GM23338 (cell line): ENCODE data around the gene SHB. TPM values are rescaled to one million over a fixed set of nuclear protein-coding genes. Genes with fewer than 3 reads are reported as not detected.

ENCODE experiments used
- ATAC-seq: fragments of 200-7000 bp; cut with Tn5 transposase; 3 replicates; pipeline ENCODE4 v1.9.1; 2020
- DNase-seq: peaks from one replicate; pipeline ENCODE4 v3.0.0-alpha.2; 2015; ENCODE audit warnings: low spot score
- H2AFZ ChIP-seq: fragments of 200-600 bp; sonication (generic); 2 replicates; pipeline ENCODE4 v1.8.0; 2016; ENCODE audit warnings: antibody characterized with exemption, mild to moderate bottlenecking, moderate library complexity
- H3F3A ChIP-seq: fragments of 200-600 bp; sonication (generic); replicated peaks from 2 replicates; pipeline ENCODE4 v1.8.0; 2017; ENCODE audit warnings: antibody characterized with exemption, mixed run types, low read depth
- H3K27ac ChIP-seq: fragments of 200-600 bp; sonication (generic); 2 replicates; pipeline ENCODE4 v1.6.1; 2016; ENCODE audit warnings: low read depth
- H3K27me3 ChIP-seq: fragments of 200-600 bp; sonication (generic); 2 replicates; pipeline ENCODE4 v1.8.0; 2016; ENCODE audit warnings: mild to moderate bottlenecking, mixed run types, moderate library complexity; ENCODE audit not compliant: insufficient read depth
- H3K36me3 ChIP-seq: fragments of 200-600 bp; sonication (generic); 2 replicates; pipeline ENCODE4 v1.8.0; 2016; ENCODE audit warnings: mild to moderate bottlenecking; ENCODE audit not compliant: insufficient read depth
- H3K4me1 ChIP-seq: fragments of 200-600 bp; sonication (generic); 2 replicates; pipeline ENCODE4 v1.8.0; 2016; ENCODE audit warnings: mild to moderate bottlenecking, moderate library complexity; ENCODE audit not compliant: insufficient read depth
- H3K4me2 ChIP-seq: fragments of 200-600 bp; sonication (generic); 2 replicates; pipeline ENCODE4 v1.7.1; 2017; ENCODE audit warnings: mixed run types
- H3K4me3 ChIP-seq: fragments of 200-600 bp; sonication (generic); 2 replicates; pipeline ENCODE4 v1.6.1; 2016; ENCODE audit warnings: mixed run types
- H3K79me2 ChIP-seq: fragments of 200-600 bp; sonication (generic); replicated peaks from 2 replicates; pipeline ENCODE4 v1.8.0; 2017; ENCODE audit warnings: mild to moderate bottlenecking; ENCODE audit not compliant: insufficient read depth
- H3K9me2 ChIP-seq: fragments of 200-600 bp; sonication (generic); 2 replicates; pipeline ENCODE4 v1.8.0; 2017; ENCODE audit not compliant: insufficient read depth
- H4K20me1 ChIP-seq: fragments of 200-600 bp; sonication (generic); replicated peaks from 2 replicates; pipeline ENCODE4 v1.8.0; 2017; ENCODE audit warnings: mild to moderate bottlenecking; ENCODE audit not compliant: insufficient read depth
- H3K27ac Mint-ChIP-seq: 2 replicates; pipeline ENCODE4 v1.8.0; 2020; ENCODE audit warnings: inconsistent platforms, mild to moderate bottlenecking, moderate library complexity, mixed read lengths
- H3K27me3 Mint-ChIP-seq: 3 replicates; pipeline ENCODE4 v1.8.0; 2022; ENCODE audit warnings: low read depth, mild to moderate bottlenecking, moderate library complexity, mixed read lengths, inconsistent platforms; ENCODE audit not compliant: insufficient read depth, poor library complexity
- H3K36me3 Mint-ChIP-seq: 3 replicates; pipeline ENCODE4 v1.8.0; 2021; ENCODE audit warnings: low read depth, mild to moderate bottlenecking, inconsistent platforms, moderate library complexity, mixed read lengths
- H3K4me1 Mint-ChIP-seq: 3 replicates; pipeline ENCODE4 v1.8.0; 2020; ENCODE audit warnings: mild to moderate bottlenecking, inconsistent platforms, mixed read lengths
- H3K4me3 Mint-ChIP-seq: 3 replicates; pipeline ENCODE4 v1.8.0; 2021; ENCODE audit warnings: moderate library complexity, mild to moderate bottlenecking, inconsistent platforms, mixed read lengths
- H3K9me3 Mint-ChIP-seq: 3 replicates; pipeline ENCODE4 v1.8.0; 2020; ENCODE audit warnings: moderate library complexity, mild to moderate bottlenecking, inconsistent platforms, mixed read lengths
- EZH2 ChIP-seq: fragments of 200-600 bp; sonication (generic); IDR thresholded peaks from one replicate; pipeline ENCODE4 v1.8.0; 2017; ENCODE audit warnings: antibody characterized with exemption, mild to moderate bottlenecking, low read depth; ENCODE audit not compliant: unreplicated experiment
- EZH2phosphoT487 ChIP-seq: fragments of 200-600 bp; sonication (generic); IDR thresholded peaks from one replicate; pipeline ENCODE4 v1.8.1; 2018; ENCODE audit warnings: antibody characterized with exemption; ENCODE audit not compliant: unreplicated experiment
- JUNB ChIP-seq: IDR thresholded peaks from one replicate; pipeline ENCODE4 v1.6.1; 2016; ENCODE audit warnings: antibody characterized with exemption; ENCODE audit not compliant: unreplicated experiment
- NANOG ChIP-seq: IDR thresholded peaks from 2 replicates; pipeline ENCODE4 v1.6.1; 2016; ENCODE audit warnings: antibody characterized with exemption, borderline replicate concordance
- POLR2AphosphoS5 ChIP-seq: IDR thresholded peaks from 2 replicates; pipeline ENCODE4 v1.6.1; 2016; ENCODE audit warnings: antibody characterized with exemption, low read depth
- STAT1 ChIP-seq: IDR thresholded peaks from one replicate; pipeline ENCODE4 v1.6.1; 2016; ENCODE audit warnings: antibody characterized with exemption; ENCODE audit not compliant: unreplicated experiment
- ZNF114 ChIP-seq: fragments of 250-450 bp; sonication (Bioruptor Pico); IDR thresholded peaks from 2 replicates; pipeline ENCODE4 v1.5.0; 2020; ENCODE audit warnings: mild to moderate bottlenecking, moderate library complexity
- ZNF331 ChIP-seq: fragments of 250-450 bp; sonication (Bioruptor Pico); IDR thresholded peaks from 2 replicates; pipeline ENCODE4 v1.5.0; 2020; ENCODE audit warnings: low read depth, mild to moderate bottlenecking, moderate library complexity
- polyA plus RNA-seq: library from polyadenylated mRNA; unstranded; fragments of >200 nt; fragmentation: Nextera tagmentation; extraction: Ambion mirVana; gene quantifications from 2 replicates; pipeline ENCODE4 v1.2.1, GENCODE V29; 2016
- total RNA-seq: library from RNA; depleted of rRNA; stranded (reverse); fragments of >200 nt; shearing (Covaris generic); gene quantifications from 2 replicates; pipeline ENCODE4 v1.2.3, GENCODE V29; 2014
- TF ChIP-seq, protein P1 (sequence below), 2 experiments: fragments of 200-600 bp in 1 of 2; sonication (generic) in 1 of 2; conservative IDR thresholded peaks; 2 replicates each; pipeline versions ENCODE4 v1.5.1 to v1.6.1; 2016 to 2017; ENCODE audit warnings: antibody characterized with exemption in 2 of 2, low read depth in 2 of 2, mild to moderate bottlenecking in 2 of 2, moderate library complexity in 1 of 2
- TF ChIP-seq, protein P2 (sequence below): IDR thresholded peaks from one replicate; pipeline ENCODE4 v1.6.1; 2018; ENCODE audit warnings: antibody characterized with exemption; ENCODE audit not compliant: unreplicated experiment

The SHB gene
- total and polyA plus RNA-seq, 2 experiments from 2014 or later: 1.5 to 14.0 TPM

DNA sequence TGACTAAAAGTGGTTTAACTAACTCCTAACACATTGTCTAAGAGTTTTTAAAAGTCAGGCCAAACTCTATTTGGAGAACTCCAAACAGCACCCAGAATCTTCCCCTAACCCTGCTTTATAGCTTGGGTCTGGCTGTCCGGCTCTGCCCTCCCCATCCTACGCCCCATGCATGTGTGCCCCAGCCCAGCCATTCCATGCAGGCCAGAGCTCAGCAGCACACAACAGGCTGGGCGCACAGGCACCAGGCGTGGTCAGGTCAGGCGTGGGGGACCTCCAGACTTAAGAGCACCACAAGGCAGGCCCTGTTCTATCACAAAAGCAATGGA lies 31.1 kb downstream of the SHB start:
- Mint-ChIP-seq H3K4me3 (no peak overlapping the region), H3K9me3 (no peaks in the 10 kb centered on the region), H3K4me1 (peaks cover 44% of the 10 kb centered on the region), H3K36me3 (no peaks in the 10 kb centered on the region), H3K27me3 (peaks cover 9% of the 10 kb centered on the region), H3K27ac (no peak overlapping the region)
- no peaks in the 10 kb centered on the region for H3F3A ChIP-seq
- TF ChIP-seq NANOG: no peak
- TF ChIP-seq, protein P1, sequence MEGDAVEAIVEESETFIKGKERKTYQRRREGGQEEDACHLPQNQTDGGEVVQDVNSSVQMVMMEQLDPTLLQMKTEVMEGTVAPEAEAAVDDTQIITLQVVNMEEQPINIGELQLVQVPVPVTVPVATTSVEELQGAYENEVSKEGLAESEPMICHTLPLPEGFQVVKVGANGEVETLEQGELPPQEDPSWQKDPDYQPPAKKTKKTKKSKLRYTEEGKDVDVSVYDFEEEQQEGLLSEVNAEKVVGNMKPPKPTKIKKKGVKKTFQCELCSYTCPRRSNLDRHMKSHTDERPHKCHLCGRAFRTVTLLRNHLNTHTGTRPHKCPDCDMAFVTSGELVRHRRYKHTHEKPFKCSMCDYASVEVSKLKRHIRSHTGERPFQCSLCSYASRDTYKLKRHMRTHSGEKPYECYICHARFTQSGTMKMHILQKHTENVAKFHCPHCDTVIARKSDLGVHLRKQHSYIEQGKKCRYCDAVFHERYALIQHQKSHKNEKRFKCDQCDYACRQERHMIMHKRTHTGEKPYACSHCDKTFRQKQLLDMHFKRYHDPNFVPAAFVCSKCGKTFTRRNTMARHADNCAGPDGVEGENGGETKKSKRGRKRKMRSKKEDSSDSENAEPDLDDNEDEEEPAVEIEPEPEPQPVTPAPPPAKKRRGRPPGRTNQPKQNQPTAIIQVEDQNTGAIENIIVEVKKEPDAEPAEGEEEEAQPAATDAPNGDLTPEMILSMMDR (conservative IDR thresholded peaks at IDR 0.05; ENCODE audit: low read depth in 2 of 2): no peak
- TF ChIP-seq POLR2AphosphoS5: no peak
- no peak for TF ChIP-seq JUNB
- TF ChIP-seq ZNF331 (CRISPR knock-in tag): no peak
- no peak for TF ChIP-seq EZH2
- peaks cover 8% of the 10 kb centered on the region for H3K79me2 ChIP-seq
- no peaks in the 10 kb centered on the region for H3K27me3 ChIP-seq
- H3K36me3 ChIP-seq: no peaks in the 10 kb centered on the region
- no peaks in the 10 kb centered on the region for H3K9me2 ChIP-seq
- H3K4me3 ChIP-seq: no peak overlapping the region
- no peak overlapping the region for H3K4me2 ChIP-seq
- DNase-seq (no peak), ATAC-seq (no peak)
- no peaks in the 10 kb centered on the region for H4K20me1 ChIP-seq
- no peaks in the 10 kb centered on the region; the same call in 1 of the 2 replicates for H3K4me1 ChIP-seq
- H2AFZ ChIP-seq: no peak overlapping the region
- H3K27ac ChIP-seq: no peak overlapping the region

DNA sequence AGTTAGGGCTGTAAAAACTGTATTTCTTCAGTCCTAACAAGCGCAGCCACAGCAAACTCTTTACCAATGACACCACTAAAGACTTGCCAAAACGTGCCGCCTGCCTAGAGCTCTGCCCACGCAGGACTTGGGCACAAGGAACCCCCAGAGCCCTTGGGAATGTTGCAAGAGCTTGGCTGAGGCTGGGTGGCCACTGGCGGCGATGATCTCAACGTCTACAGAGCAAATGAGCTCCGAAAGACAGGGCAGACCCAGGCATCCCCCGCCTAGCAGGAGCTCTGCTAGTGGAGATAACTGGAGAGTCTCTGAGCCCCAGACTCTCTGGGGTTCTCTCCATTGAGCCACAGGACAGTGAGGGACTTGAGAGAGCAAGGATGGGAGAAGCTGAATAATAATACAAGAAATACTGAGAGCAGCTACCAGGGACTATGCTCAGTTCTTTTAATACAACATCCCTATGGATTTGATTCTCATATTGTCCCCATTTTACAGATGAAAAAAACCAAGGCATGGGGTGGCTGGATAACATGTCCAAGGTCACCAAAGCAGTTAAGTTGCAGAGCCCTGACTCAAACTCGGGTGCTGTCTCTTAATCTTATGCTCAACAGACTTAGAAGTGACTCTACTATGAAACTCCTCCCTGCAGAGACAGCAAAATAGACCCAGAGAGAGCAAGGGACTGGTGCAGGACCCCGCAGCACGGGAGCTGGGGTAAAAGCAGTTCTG lies 32.5 kb downstream of the SHB start:
- H2AFZ ChIP-seq: no peak overlapping the region
- no peaks in the 10 kb centered on the region for H3K36me3 ChIP-seq
- DNase-seq (no peak), ATAC-seq (no peak)
- Mint-ChIP-seq H3K4me3 (no peak overlapping the region), H3K4me1 (peaks cover 35% of the 10 kb centered on the region), H3K27ac (no peak overlapping the region; the same call in 1 of the 2 replicates), H3K9me3 (no peaks in the 10 kb centered on the region), H3K27me3 (peaks cover 9% of the 10 kb centered on the region), H3K36me3 (no peaks in the 10 kb centered on the region)
- no peaks in the 10 kb centered on the region for H3K9me2 ChIP-seq
- H3K4me1 ChIP-seq: no peaks in the 10 kb centered on the region; the same call in 1 of the 2 replicates
- no peaks in the 10 kb centered on the region for H4K20me1 ChIP-seq
- no peaks in the 10 kb centered on the region for H3F3A ChIP-seq
- H3K27ac ChIP-seq: no peak overlapping the region
- H3K4me2 ChIP-seq: no peak overlapping the region
- H3K4me3 ChIP-seq: no peak overlapping the region
- H3K79me2 ChIP-seq: peaks cover 13% of the 10 kb centered on the region
- H3K27me3 ChIP-seq: no peaks in the 10 kb centered on the region
- TF ChIP-seq POLR2AphosphoS5 (no peak), STAT1 (no peak), EZH2phosphoT487 (no peak), ZNF114 (CRISPR knock-in tag) (no peak), EZH2 (no peak), JUNB (no peak), NANOG (no peak), ZNF331 (CRISPR knock-in tag) (no peak)
- TF ChIP-seq, protein P2, sequence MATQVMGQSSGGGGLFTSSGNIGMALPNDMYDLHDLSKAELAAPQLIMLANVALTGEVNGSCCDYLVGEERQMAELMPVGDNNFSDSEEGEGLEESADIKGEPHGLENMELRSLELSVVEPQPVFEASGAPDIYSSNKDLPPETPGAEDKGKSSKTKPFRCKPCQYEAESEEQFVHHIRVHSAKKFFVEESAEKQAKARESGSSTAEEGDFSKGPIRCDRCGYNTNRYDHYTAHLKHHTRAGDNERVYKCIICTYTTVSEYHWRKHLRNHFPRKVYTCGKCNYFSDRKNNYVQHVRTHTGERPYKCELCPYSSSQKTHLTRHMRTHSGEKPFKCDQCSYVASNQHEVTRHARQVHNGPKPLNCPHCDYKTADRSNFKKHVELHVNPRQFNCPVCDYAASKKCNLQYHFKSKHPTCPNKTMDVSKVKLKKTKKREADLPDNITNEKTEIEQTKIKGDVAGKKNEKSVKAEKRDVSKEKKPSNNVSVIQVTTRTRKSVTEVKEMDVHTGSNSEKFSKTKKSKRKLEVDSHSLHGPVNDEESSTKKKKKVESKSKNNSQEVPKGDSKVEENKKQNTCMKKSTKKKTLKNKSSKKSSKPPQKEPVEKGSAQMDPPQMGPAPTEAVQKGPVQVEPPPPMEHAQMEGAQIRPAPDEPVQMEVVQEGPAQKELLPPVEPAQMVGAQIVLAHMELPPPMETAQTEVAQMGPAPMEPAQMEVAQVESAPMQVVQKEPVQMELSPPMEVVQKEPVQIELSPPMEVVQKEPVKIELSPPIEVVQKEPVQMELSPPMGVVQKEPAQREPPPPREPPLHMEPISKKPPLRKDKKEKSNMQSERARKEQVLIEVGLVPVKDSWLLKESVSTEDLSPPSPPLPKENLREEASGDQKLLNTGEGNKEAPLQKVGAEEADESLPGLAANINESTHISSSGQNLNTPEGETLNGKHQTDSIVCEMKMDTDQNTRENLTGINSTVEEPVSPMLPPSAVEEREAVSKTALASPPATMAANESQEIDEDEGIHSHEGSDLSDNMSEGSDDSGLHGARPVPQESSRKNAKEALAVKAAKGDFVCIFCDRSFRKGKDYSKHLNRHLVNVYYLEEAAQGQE: no peak
